OCI-LY7 (cell line): ENCODE results near the gene SRGAP1. TPM values are rescaled to one million over a fixed set of nuclear protein-coding genes. Genes with fewer than 3 reads are reported as not detected.
"Not testable (repeated sequence)": the region's sequence is repeated elsewhere in the genome, so short reads cannot be mapped to it uniquely, and the experiment has no call there.

Experiments
- BruUV-seq: library from RNA; stranded (reverse); fragments of 400-500 nt; replicated peaks from 2 replicates; lab custom pipeline; 2021; lab: Mats Ljungman, UMichigan
- CTCF ChIA-PET: fragments of 300-600 bp; sonication (Branson Sonifier 250); formaldehyde crosslinking; loops from one replicate; lab custom pipeline; 2022; ENCODE audit warnings: antibody characterized with exemption; ENCODE audit not compliant: unreplicated experiment; lab: Charles Lee
- POLR2A ChIA-PET: fragments of 300-600 bp; sonication (Branson Sonifier 250); formaldehyde crosslinking; loops from one replicate; lab custom pipeline; 2022; ENCODE audit warnings: antibody characterized with exemption; lab: Charles Lee
- DNase-seq: peaks from one replicate; pipeline ENCODE4 v3.0.0-alpha.2; 2015; ENCODE audit warnings: low spot score
- H2AFZ ChIP-seq: fragments of 200-600 bp; sonication (generic), shearing (Covaris generic); 2 replicates; pipeline ENCODE4 v1.6.1; 2014; ENCODE audit warnings: mild to moderate bottlenecking, antibody characterized with exemption, low read length, moderate library complexity
- H3K27ac ChIP-seq: fragments of 200-600 bp; sonication (generic); 2 replicates; pipeline ENCODE4 v1.5.1; 2014; ENCODE audit warnings: mixed run types, low read depth, mild to moderate bottlenecking, moderate library complexity, low read length, inconsistent platforms; ENCODE audit not compliant: poor library complexity, severe bottlenecking
- H3K36me3 ChIP-seq: fragments of 200-600 bp; sonication (generic); 2 replicates; pipeline ENCODE4 v1.6.1; 2014; ENCODE audit warnings: mild to moderate bottlenecking, antibody characterized with exemption, low read length, moderate library complexity, mixed read lengths; ENCODE audit not compliant: insufficient read depth
- H3K4me1 ChIP-seq: fragments of 200-600 bp; sonication (generic); 2 replicates; pipeline ENCODE4 v1.5.1; 2014; ENCODE audit warnings: mild to moderate bottlenecking, low read length; ENCODE audit not compliant: insufficient read depth, poor library complexity, severe bottlenecking
- H3K4me2 ChIP-seq: fragments of 200-600 bp; sonication (generic); 2 replicates; pipeline ENCODE4 v1.6.1; 2014; ENCODE audit warnings: mild to moderate bottlenecking, low read length
- H3K4me3 ChIP-seq: fragments of 200-600 bp; sonication (generic); 2 replicates; pipeline ENCODE4 v1.5.1; 2014; ENCODE audit warnings: mild to moderate bottlenecking, low read depth, low read length; ENCODE audit not compliant: poor library complexity, severe bottlenecking
- H3K79me2 ChIP-seq: fragments of 200-600 bp; sonication (generic); 2 replicates; pipeline ENCODE4 v1.6.1; 2016; ENCODE audit warnings: low read depth, mild to moderate bottlenecking, low read length, moderate library complexity, mixed read lengths; ENCODE audit not compliant: insufficient read depth
- H3K9me2 ChIP-seq: fragments of 200-600 bp; sonication (generic); 2 replicates; pipeline ENCODE4 v1.6.1; 2016; ENCODE audit warnings: mild to moderate bottlenecking, low read length, mixed read lengths; ENCODE audit not compliant: insufficient read depth
- H3K9me3 ChIP-seq: fragments of 200-600 bp; sonication (generic); 2 replicates; pipeline ENCODE4 v1.6.1; 2014; ENCODE audit warnings: mild to moderate bottlenecking, mixed run types, low read length, mixed read lengths
- H4K20me1 ChIP-seq: fragments of 200-600 bp; sonication (generic); 2 replicates; pipeline ENCODE4 v1.6.1; 2014; ENCODE audit warnings: mild to moderate bottlenecking, antibody characterized with exemption, low read length, moderate library complexity, mixed read lengths; ENCODE audit not compliant: insufficient read depth
- EZH2phosphoT487 ChIP-seq: fragments of 200-600 bp; sonication (generic); IDR thresholded peaks from 2 replicates; pipeline ENCODE4 v1.6.1; 2018; ENCODE audit warnings: low read depth, borderline replicate concordance, mild to moderate bottlenecking, mixed run types, antibody characterized with exemption, low read length, moderate library complexity, mixed read lengths
- intact Hi-C: fragments of 100-400 bp; cut with micrococcal nuclease; formaldehyde crosslinking; loops from one replicate; pipeline ENCODE4 v1.10.0; 2022; ENCODE audit not compliant: unreplicated experiment
- total RNA-seq, 2 experiments: library from RNA; depleted of rRNA in 1 of 2; stranded (reverse); fragments of >200 nt in 1 of 2; shearing (Covaris generic) in 1 of 2; gene quantifications; 2 replicates each; pipeline ENCODE4 v1.2.3, GENCODE V29; 2014 to 2022
- TF ChIP-seq, protein P1 (sequence below): fragments of 200-600 bp; sonication (generic); conservative IDR thresholded peaks from 2 replicates; pipeline ENCODE4 v1.5.1; 2014; ENCODE audit warnings: mild to moderate bottlenecking, antibody characterized with exemption, low read length, moderate library complexity, mixed read lengths

The SRGAP1 gene
- total RNA-seq, 2 experiments from 2014 or later, result 0.06 TPM; not detected in 1

DNA sequence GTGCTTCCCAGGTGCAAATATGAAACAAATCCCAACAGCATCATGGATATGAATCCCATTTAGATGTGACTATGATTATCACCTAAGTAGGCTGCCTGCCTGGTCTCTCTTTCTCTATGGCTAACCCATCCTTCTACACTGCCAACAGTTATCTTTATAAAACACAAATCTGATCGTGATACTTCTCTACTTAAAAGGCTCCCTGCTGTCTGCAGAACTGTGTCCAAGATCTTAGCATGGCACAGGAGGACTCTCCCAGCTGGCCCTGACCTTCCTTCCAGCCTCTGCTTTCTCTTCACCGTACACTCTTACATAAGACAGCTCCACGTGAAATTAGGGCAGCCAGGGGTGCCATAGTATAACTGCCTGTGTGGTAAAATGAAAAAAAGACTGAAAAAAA is 3.5 kb upstream of the SRGAP1 start:
- no peak for DNase-seq
- H3K9me3 ChIP-seq, result no peaks in the 10 kb centered on the region
- H3K27ac ChIP-seq, result no peak overlapping the region
- no peaks in the 10 kb centered on the region for H3K79me2 ChIP-seq
- ChIA-PET CTCF (no interaction called here), POLR2A (interaction anchor here (1.0 kb wide), 2 partner anchors 13 to 26 kb away, joined by 3 to 4 read pairs; no protein-coding TSS in a partner anchor)
- BruUV-seq, result no TSS peak
- no peaks in the 10 kb centered on the region for H4K20me1 ChIP-seq
- H3K36me3 ChIP-seq, result no peaks in the 10 kb centered on the region
- intact Hi-C loops, result loop anchor here (5.0 to 10.0 kb wide), 2 partner anchors 114 to 341 kb away; no protein-coding TSS in a partner anchor
- no peak overlapping the region for H3K4me3 ChIP-seq
- H3K4me2 ChIP-seq, result no peak overlapping the region
- H3K9me2 ChIP-seq, result no peaks in the 10 kb centered on the region
- no peak overlapping the region for H2AFZ ChIP-seq
- no peaks in the 10 kb centered on the region for H3K4me1 ChIP-seq
- no peak for TF ChIP-seq EZH2phosphoT487
- TF ChIP-seq, protein P1, sequence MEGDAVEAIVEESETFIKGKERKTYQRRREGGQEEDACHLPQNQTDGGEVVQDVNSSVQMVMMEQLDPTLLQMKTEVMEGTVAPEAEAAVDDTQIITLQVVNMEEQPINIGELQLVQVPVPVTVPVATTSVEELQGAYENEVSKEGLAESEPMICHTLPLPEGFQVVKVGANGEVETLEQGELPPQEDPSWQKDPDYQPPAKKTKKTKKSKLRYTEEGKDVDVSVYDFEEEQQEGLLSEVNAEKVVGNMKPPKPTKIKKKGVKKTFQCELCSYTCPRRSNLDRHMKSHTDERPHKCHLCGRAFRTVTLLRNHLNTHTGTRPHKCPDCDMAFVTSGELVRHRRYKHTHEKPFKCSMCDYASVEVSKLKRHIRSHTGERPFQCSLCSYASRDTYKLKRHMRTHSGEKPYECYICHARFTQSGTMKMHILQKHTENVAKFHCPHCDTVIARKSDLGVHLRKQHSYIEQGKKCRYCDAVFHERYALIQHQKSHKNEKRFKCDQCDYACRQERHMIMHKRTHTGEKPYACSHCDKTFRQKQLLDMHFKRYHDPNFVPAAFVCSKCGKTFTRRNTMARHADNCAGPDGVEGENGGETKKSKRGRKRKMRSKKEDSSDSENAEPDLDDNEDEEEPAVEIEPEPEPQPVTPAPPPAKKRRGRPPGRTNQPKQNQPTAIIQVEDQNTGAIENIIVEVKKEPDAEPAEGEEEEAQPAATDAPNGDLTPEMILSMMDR, result no peak

DNA sequence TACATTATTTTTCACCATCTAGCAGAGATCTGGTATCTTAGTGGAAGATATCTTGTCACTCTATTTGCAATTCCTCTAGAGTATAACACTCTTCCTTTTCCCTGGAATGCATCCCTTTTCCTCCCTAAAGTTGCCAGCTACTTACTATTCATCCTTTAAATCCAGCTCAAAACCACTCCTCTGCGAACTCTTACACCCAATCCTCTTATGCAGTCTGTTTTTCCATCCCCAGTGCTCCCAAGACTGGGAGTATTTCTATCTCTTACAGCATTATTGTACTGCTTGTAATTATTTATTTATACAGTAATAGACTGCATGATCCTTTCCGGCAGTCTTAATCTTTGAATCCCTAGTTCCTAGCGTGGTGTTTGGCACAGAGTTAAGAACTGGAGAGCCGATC is 2.9 kb upstream of the SRGAP1 start:
- ChIA-PET CTCF (no interaction called here), POLR2A (interaction anchor here (0.6 to 1.0 kb wide), 3 partner anchors 12 to 137 kb away, joined by 3 to 9 read pairs (median 4); no protein-coding TSS in a partner anchor)
- Histone ChIP-seq H3K36me3 (no peaks in the 10 kb centered on the region), H3K79me2 (no peaks in the 10 kb centered on the region), H2AFZ (no peak overlapping the region), H3K9me2 (no peaks in the 10 kb centered on the region), H3K9me3 (no peaks in the 10 kb centered on the region), H3K27ac (no peak overlapping the region), H3K4me3 (no peak overlapping the region), H4K20me1 (no peaks in the 10 kb centered on the region), H3K4me2 (no peak overlapping the region), H3K4me1 (no peaks in the 10 kb centered on the region)
- no peak for DNase-seq
- intact Hi-C loops, result loop anchor here (5.0 to 10.0 kb wide), 2 partner anchors 113 to 341 kb away; no protein-coding TSS in a partner anchor
- no TSS peak for BruUV-seq
- TF ChIP-seq, protein P1, result no peak
- no peak for TF ChIP-seq EZH2phosphoT487

DNA sequence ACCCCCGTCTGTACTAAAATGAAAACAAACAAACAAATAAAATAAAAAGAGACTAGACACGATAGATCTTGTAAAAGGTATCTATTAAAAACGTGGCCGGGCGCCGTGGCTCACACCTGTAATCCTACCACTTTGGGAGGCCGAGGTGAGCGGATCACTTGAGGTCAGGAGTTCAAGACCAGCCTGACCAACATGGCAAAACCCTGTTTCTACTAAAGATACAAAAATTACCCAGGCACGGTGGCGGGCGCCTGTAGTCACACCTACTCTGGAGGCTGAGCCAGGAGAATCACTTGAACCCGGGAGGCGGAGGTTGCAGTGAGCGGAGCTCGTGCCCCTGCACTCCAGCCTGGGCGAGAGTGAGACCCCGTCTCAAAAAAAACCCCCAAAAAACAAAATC is 1.8 kb upstream of the SRGAP1 start:
- H3K36me3 ChIP-seq, H3K4me1 ChIP-seq, H3K9me2 ChIP-seq, POLR2A ChIA-PET, H3K79me2 ChIP-seq, H2AFZ ChIP-seq, CTCF ChIA-PET, H3K27ac ChIP-seq, H3K9me3 ChIP-seq, H3K4me3 ChIP-seq, H4K20me1 ChIP-seq, BruUV-seq, H3K4me2 ChIP-seq, DNase-seq: not testable (repeated sequence)
- intact Hi-C loops, result loop anchor here (1.0 to 10.0 kb wide), 3 partner anchors 112 to 414 kb away; no protein-coding TSS in a partner anchor
